Keratinocyte (primary cell): ENCODE results near the gene CEACAM19.

ENCODE experiments used
- CTCF ChIP-seq, 3 experiments: IDR thresholded peaks in 1 of 3; conservative IDR thresholded peaks in 1 of 3; optimal IDR thresholded peaks in 1 of 3; 2 replicates in 2 of 3; 3 replicates in 1 of 3; pipeline versions ENCODE3 to v1.5.1; 2011; ENCODE audit warnings: low read length in 3 of 3, mild to moderate bottlenecking in 3 of 3, moderate library complexity in 2 of 3, control low read depth in 1 of 3, inconsistent platforms in 1 of 3; ENCODE audit not compliant: insufficient read depth in 2 of 3; ENCODE audit errors: extremely low read depth in 1 of 3
- EZH2 ChIP-seq: IDR thresholded peaks from one replicate; pipeline ENCODE4 v1.6.1; 2012; ENCODE audit warnings: inconsistent platforms, mild to moderate bottlenecking, low read length, moderate library complexity

DNA sequence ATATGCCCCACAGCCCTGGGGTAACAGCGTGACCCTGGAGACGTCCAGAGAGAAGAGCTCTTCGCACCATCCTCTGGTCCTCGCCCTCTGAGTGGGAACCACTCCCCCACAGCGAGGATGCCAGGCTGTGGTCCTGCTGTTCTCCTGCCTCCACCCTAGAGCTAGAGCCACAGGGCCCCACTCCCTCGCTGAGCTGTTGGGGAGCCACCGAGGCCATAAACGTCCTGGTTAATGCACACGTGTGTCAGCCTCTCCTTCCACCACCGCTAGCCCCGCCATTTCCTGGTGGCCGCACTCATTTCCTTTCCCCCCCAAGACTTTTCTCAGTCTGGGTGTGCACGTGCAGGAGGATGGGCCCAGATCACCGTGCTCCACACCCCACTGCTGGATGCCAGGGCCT is 39.2 kb downstream of the CEACAM19 start:
- TF ChIP-seq CTCF (optimal IDR thresholded peaks at IDR 0.05 in 1 of 3, IDR thresholded peaks at IDR 0.05 in 1 of 3, conservative IDR thresholded peaks at IDR 0.05 in 1 of 3; ENCODE audit: extremely low read depth in 1 of 3, insufficient read depth in 2 of 3, low read length in 3 of 3) (no peak), EZH2 (no peak)
